ENCODE results near the gene MRPS17. TPM values are rescaled to one million over a fixed set of nuclear protein-coding genes. Genes with fewer than 3 reads are reported as not detected.

Gene MRPS17
- total RNA-seq, 1 experiment from 2014 or later, result 38.2 TPM

- intact Hi-C loops (cut with micrococcal nuclease; ENCODE audit: unreplicated experiment), result no loop called here
- no peak overlapping the region for H3K4me2 ChIP-seq
- no TSS peak for BruUV-seq (replicated peaks)
- H3K36me3 ChIP-seq (ENCODE audit: low read depth), result peaks cover 12% of the 10 kb centered on the region
- no peak overlapping the region for H2AFZ ChIP-seq
- H3K9me3 ChIP-seq (ENCODE audit: insufficient read depth, low read depth), result no peaks in the 10 kb centered on the region
- no peaks in the 10 kb centered on the region for H3K79me2 ChIP-seq (ENCODE audit: low read depth)
- TF ChIP-seq CTCF (conservative IDR thresholded peaks at IDR 0.05), result no peak
- TF ChIP-seq EZH2 (IDR thresholded peaks at IDR 0.05; ENCODE audit: low read depth), result no peak
- peaks cover under 1% of the 10 kb centered on the region; the same call in 1 of the 2 replicates for H3K4me1 ChIP-seq (replicated peaks; ENCODE audit: insufficient read depth)
- CTCF ChIA-PET, result no interaction called here
- H4K20me1 ChIP-seq (ENCODE audit: insufficient read depth), result no peaks in the 10 kb centered on the region; the same call in 1 of the 2 replicates
- no peaks in the 10 kb centered on the region for H3K9me2 ChIP-seq (ENCODE audit: insufficient read depth)
- H3F3A ChIP-seq (ENCODE audit: insufficient read depth, low read depth), result no peaks in the 10 kb centered on the region
- H3K27ac ChIP-seq, result no peak overlapping the region
- POLR2A ChIA-PET (ENCODE audit: unreplicated experiment), result no interaction called here
- H3K4me3 ChIP-seq, result no peak overlapping the region
- DNase-seq, result no peak
- H3K27me3 ChIP-seq (ENCODE audit: insufficient read depth, low read depth), result no peaks in the 10 kb centered on the region
Observed at GRCh38 chr7:55917771-55918170, 33.9 kb upstream of the MRPS17 start.

GRCh38 chr7:55928006-55928767 is 23.5 kb upstream of the MRPS17 start:
- Histone ChIP-seq H3K9me3 (ENCODE audit: insufficient read depth, low read depth) (peaks cover 8% of the 10 kb centered on the region; the same call in 1 of the 2 replicates), H2AFZ (no peak overlapping the region), H3K27me3 (ENCODE audit: insufficient read depth, low read depth) (no peaks in the 10 kb centered on the region), H3K79me2 (ENCODE audit: low read depth) (no peaks in the 10 kb centered on the region), H3K4me2 (no peak overlapping the region), H3K27ac (no peak overlapping the region), H3K4me3 (no peak overlapping the region), H3K4me1 (replicated peaks; ENCODE audit: insufficient read depth) (no peaks in the 10 kb centered on the region), H3F3A (ENCODE audit: insufficient read depth, low read depth) (no peaks in the 10 kb centered on the region), H4K20me1 (ENCODE audit: insufficient read depth) (no peaks in the 10 kb centered on the region), H3K36me3 (ENCODE audit: low read depth) (0 out of 2 replicates have a peak, but pooled peaks cover 4% of the 10 kb centered on the region), H3K9me2 (ENCODE audit: insufficient read depth) (no peaks in the 10 kb centered on the region)
- CTCF ChIA-PET, result no interaction called here
- BruUV-seq (replicated peaks), result no TSS peak
- POLR2A ChIA-PET (ENCODE audit: unreplicated experiment), result no interaction called here
- intact Hi-C loops (cut with micrococcal nuclease; ENCODE audit: unreplicated experiment), result no loop called here
- TF ChIP-seq EZH2 (IDR thresholded peaks at IDR 0.05; ENCODE audit: low read depth) (no peak), CTCF (conservative IDR thresholded peaks at IDR 0.05) (no peak)
- DNase-seq, result no peak

DNA sequence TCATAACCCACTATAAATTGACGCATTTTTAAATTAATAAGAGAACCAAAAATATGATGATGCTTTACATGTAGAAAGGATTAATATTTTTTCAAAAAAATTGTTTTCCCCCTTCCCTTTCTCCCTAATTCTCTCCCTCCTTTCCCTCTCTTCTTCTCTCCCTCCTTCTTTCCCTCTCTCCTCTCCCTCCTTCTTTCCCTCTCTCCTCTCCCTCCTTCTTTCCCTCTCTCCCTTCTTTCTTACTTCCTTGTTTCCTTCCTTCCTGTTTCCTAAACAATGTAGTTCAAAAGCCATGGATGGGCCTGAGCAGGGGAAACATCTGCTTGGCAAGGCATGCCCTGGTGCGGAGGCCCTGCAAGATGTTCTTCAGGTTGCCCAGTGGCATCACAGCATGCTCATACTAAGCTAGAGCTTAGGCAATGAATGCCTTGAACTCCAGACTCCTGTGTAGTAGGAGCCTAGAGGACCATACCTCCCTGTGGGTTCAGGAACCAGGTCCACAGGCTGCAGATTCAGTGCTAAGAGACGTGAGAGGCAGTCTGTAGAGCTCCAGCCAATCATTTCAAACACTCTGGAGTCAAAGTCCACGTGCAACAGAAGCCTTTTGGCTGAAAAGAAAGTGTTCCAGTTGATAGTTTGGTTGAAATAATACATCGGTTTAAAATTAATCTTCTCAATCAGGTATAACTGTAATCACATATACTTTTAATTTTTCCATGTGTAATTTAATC is 20.1 kb upstream of the MRPS17 start:
- 0 out of 2 replicates have a peak, but pooled peaks cover 4% of the 10 kb centered on the region for H3K27me3 ChIP-seq (ENCODE audit: insufficient read depth, low read depth)
- TF ChIP-seq EZH2 (IDR thresholded peaks at IDR 0.05; ENCODE audit: low read depth), result no peak
- no peak for TF ChIP-seq CTCF (conservative IDR thresholded peaks at IDR 0.05)
- H3K36me3 ChIP-seq (ENCODE audit: low read depth), result no peaks in the 10 kb centered on the region
- no peaks in the 10 kb centered on the region for H3K79me2 ChIP-seq (ENCODE audit: low read depth)
- intact Hi-C loops (cut with micrococcal nuclease; ENCODE audit: unreplicated experiment), result no loop called here
- no peak for DNase-seq
- no peaks in the 10 kb centered on the region for H3F3A ChIP-seq (ENCODE audit: insufficient read depth, low read depth)
- no peaks in the 10 kb centered on the region for H3K9me2 ChIP-seq (ENCODE audit: insufficient read depth)
- no TSS peak for BruUV-seq (replicated peaks)
- ChIA-PET CTCF (no interaction called here), POLR2A (ENCODE audit: unreplicated experiment) (no interaction called here)
- H3K4me1 ChIP-seq (replicated peaks; ENCODE audit: insufficient read depth), result no peaks in the 10 kb centered on the region
- no peak overlapping the region for H3K4me3 ChIP-seq
- H3K9me3 ChIP-seq (ENCODE audit: insufficient read depth, low read depth), result peaks cover 24% of the 10 kb centered on the region; the same call in 1 of the 2 replicates
- no peak overlapping the region for H3K27ac ChIP-seq
- H2AFZ ChIP-seq, result no peak overlapping the region
- H4K20me1 ChIP-seq (ENCODE audit: insufficient read depth), result no peaks in the 10 kb centered on the region
- no peak overlapping the region for H3K4me2 ChIP-seq

Data from PC-9 (cell line).